Kidney epithelial cell (primary cell): ENCODE results near the gene MFRP. TPM values are rescaled to one million over a fixed set of nuclear protein-coding genes. Genes with fewer than 3 reads are reported as not detected.

Experiments used
- DNase-seq: peaks from one replicate; pipeline ENCODE4 v3.0.0-alpha.2; 2010; ENCODE audit warnings: low read depth
- H3K27me3 ChIP-seq: 2 replicates; pipeline ENCODE4 v1.6.0; 2011; ENCODE audit warnings: low read length; ENCODE audit not compliant: control insufficient read depth, insufficient read depth
- H3K36me3 ChIP-seq: 2 replicates; pipeline ENCODE4 v1.5.1; 2011; ENCODE audit warnings: low read length; ENCODE audit not compliant: control insufficient read depth, insufficient read depth
- H3K4me3 ChIP-seq: 2 replicates; pipeline ENCODE4 v1.5.1; 2011; ENCODE audit warnings: low read depth, mild to moderate bottlenecking, control low read depth, low read length
- total RNA-seq: library from RNA; depleted of rRNA; stranded (reverse); fragments of >200 nt; gene quantifications from 2 replicates; pipeline ENCODE4 v1.2.3, GENCODE V29; 2015
- TF ChIP-seq, protein P1 (sequence below): IDR thresholded peaks from 2 replicates; pipeline ENCODE4 v1.5.1; 2011; ENCODE audit warnings: mild to moderate bottlenecking, moderate library complexity, low read length, control low read depth, inconsistent platforms; ENCODE audit not compliant: insufficient read depth, poor library complexity, severe bottlenecking

MFRP gene
- total RNA-seq, 1 donor from 2014 or later, result not detected

DNA sequence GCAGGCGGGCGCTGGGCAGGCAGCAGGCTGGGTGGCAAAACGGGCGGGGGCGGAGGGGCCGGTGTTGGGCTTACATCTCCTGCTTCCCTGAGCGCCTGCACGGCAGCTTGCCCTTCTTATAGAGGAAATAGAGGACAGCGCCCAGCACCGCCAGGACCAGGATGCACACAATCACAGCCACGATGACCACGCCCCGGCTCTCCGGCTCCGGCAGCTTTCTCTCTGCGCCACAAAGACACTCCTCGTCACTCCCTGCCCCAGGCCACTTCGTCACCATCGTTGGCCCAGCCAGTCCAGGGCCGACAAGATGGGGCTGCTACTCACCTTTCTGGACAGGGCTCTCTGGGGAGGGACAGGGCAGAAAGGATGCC is 35.8 kb downstream of the MFRP start:
- H3K36me3 ChIP-seq, result peaks cover 4% of the 10 kb centered on the region
- DNase-seq, result no peak
- TF ChIP-seq, protein P1, sequence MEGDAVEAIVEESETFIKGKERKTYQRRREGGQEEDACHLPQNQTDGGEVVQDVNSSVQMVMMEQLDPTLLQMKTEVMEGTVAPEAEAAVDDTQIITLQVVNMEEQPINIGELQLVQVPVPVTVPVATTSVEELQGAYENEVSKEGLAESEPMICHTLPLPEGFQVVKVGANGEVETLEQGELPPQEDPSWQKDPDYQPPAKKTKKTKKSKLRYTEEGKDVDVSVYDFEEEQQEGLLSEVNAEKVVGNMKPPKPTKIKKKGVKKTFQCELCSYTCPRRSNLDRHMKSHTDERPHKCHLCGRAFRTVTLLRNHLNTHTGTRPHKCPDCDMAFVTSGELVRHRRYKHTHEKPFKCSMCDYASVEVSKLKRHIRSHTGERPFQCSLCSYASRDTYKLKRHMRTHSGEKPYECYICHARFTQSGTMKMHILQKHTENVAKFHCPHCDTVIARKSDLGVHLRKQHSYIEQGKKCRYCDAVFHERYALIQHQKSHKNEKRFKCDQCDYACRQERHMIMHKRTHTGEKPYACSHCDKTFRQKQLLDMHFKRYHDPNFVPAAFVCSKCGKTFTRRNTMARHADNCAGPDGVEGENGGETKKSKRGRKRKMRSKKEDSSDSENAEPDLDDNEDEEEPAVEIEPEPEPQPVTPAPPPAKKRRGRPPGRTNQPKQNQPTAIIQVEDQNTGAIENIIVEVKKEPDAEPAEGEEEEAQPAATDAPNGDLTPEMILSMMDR, result no peak

DNA sequence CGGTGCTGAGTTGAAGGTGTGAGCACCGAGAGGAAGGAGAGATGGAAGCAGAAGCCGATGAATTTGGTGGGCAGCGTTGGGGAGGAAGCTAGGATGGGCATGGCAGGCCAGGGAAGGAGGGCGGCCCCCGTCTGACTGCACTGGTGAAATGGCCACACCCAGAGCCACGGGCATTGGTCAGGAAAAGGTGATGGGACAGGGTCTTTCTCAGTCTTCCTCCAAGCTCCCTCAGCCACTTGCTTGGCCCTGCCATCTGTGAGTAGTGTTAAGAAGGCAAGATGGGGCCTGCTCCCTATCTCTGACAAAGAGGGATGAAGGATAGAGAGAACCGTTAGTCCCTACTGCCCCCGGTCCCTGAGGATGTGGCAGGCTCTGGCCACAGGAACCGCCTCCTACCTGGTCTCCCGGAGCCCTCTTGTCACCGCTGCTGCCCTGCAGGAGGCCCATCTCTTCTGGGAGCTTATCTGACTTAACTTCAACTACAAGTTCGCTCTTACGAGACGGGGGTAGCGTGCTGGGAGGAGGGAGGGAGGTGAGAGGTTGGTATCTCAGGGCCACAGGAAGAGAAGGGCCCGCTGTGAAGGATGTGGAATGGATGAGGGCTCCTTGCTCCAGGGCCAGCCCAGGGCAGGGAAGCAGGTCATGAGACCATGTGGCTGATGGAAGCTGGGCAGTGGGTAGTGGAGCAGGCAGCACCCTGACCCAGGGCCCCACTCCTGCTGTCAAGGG is 36.4 kb downstream of the MFRP start:
- H3K27me3 ChIP-seq, result no peaks in the 10 kb centered on the region
- peaks cover 4% of the 10 kb centered on the region for H3K36me3 ChIP-seq
- TF ChIP-seq, protein P1, result no peak
- DNase-seq, result no peak
- no peak overlapping the region for H3K4me3 ChIP-seq

More for the DNA sequence above, 35.8 kb downstream of the MFRP start:
- H3K27me3 ChIP-seq, result no peaks in the 10 kb centered on the region
- no peak overlapping the region for H3K4me3 ChIP-seq

DNA sequence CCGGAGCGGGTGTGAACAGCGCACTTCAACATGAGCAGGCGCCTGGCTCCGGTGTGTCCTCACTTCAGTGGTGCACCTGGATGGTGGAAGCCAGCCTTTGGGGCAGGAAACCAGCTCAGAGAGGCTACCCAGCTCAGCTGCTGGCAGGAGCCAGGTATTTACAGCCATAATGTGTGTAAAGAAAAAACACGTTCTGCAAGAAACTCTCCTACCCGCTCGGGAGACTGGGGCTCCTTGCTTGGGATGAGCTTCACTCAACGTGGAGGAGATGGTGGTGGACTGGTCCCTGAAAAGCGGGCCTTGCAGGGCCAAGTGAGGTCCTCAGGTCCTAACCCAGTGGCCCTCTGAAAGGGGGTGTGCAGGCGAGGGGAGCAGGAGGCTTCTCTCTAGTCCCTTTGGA is 37.1 kb downstream of the MFRP start:
- Histone ChIP-seq H3K4me3 (no peak overlapping the region), H3K27me3 (no peaks in the 10 kb centered on the region), H3K36me3 (peaks cover 4% of the 10 kb centered on the region)
- TF ChIP-seq, protein P1, result no peak
- no peak for DNase-seq

DNA sequence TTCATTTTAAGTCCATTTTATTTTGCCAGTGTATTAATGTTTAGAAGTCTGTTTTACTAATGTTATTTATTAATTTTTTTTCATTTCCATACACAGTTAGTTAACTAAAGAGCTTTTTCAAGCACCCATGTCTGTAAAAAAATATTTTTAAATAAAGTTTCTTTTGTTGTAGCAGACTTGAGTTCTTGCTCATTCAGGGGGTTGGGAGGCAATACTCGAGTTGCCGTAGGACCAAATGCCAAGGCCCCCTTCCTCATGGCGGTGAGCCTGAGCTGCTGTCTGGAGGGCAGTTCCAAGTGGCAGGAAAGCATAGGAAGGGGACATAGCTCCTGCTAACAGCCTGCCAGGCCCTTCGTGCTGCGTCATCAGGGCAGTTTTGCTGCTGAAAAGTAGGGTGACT is 38.5 kb downstream of the MFRP start:
- no peaks in the 10 kb centered on the region for H3K27me3 ChIP-seq
- H3K4me3 ChIP-seq, result no peak overlapping the region
- H3K36me3 ChIP-seq, result peaks cover 5% of the 10 kb centered on the region
- no peak for DNase-seq
- TF ChIP-seq, protein P1, result no peak

DNA sequence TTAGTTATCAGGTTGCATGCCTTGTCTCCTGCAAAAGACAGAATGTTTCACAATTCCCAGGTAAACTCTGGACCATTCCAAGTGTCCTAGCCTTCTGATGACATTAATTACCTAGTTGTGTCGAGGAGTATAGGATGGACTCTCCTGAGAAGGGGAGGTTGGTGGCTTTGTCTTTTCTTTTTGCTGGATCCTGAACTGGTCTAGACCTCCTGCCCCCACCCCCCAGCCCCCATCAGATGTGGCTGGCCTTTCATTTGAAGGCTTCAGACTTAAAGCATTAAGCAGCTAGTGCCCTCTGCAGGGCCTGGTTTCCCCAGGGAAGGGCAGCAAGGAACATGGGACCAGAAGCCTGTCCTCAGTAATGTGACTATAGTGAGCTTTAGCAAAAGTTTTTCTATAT is 39.3 kb downstream of the MFRP start:
- peaks cover 5% of the 10 kb centered on the region for H3K36me3 ChIP-seq

More for the DNA sequence above, 39.3 kb downstream of the MFRP start:
- Histone ChIP-seq H3K27me3 (no peaks in the 10 kb centered on the region), H3K4me3 (no peak overlapping the region)
- DNase-seq, result no peak
- TF ChIP-seq, protein P1, result peak; percentile 25
